Measurements from ENCODE around the gene RPL37A.

RPL37A gene

DNA sequence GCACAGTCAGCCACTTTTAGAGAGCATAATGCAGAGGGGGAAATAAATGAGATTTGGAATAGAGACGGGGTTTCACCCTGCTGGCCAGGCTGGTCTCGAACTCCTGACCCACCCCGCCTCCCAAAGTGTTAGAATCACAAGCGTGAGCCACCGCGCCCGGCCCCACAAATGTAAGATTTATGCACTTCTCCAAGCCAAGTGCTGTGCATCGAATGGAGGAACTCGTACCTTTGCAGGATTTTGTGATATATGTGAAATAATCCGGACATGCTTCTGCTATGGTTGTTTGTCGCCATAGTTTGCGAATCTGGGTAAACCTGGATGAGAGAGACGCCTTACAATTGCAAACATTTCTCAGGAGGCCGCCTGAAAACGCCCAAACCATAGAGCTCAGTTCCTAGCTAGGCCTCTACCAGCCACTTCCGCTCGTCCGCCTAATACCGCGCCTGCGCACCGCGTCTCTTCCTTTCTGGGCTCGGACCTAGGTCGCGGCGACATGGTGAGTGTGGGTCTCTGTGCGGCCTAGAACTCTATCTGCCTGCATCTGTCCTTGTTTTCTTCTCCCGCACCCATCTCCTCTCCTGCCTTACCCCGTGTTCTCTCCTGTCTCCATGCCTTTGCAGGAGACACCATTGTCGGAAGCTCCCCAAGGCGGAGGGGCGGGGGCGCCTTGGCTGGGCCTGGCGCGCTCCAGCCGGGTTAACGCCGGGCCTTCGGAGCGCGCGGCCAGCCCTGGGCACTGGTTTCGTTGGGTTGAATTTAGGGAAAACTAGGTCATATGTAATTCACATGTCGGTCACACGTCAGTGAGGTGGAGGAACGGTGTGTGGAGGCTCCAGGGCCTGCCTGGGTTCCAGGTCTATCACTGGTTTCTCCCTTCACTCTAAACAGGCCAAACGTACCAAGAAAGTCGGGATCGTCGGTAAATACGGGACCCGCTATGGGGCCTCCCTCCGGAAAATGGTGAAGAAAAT, at the start of gene RPL37A:
Gene RPL37A, plus strand, starts transcription at position 466 of the 974 bp plus-strand sequence. Its CDS starts 31 bp downstream, at position 497.
- DNase-seq (ENCODE audit: low read depth in 2 of 2): peak; percentile 92 to 93

DNA sequence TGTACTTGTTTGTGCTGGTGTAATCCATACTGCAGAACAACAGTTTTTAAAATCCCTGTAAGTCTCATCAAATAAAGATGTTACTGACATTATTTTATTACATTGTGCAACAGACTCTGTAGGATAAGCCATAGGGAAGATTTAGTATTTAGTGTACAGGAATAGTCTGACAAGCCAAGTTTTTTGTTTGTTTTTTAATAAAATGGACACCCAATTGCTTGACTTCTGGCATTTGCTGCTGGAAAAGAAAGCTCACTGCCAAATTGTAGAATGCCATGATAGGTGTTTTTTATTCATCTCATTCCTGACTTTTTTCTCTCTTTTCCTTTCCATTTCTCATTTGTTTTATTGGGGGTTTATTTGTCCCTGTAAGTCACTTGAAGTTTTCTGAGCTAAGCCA, 48.3 kb upstream of the RPL37A start:
- DNase-seq (ENCODE audit: low read depth in 2 of 2): no peak

DNA sequence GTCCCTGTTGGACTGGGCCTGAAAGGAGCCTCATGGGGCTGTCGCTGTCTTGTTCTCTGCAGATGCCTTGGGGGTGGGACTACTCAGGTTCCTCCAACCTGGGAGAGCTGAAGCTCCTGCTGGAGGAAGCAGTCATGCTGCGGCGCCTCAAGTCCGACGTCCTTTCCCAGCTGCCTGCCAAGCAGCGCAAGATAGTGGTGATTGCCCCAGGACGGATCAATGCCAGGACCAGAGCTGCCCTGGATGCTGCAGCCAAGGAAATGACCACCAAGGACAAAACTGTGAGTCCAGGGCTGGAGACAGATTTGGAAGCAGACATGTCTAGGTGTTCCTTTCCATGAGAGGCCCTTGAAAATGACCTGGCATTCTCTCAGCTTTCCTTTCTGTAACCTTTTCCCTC, 47.9 kb upstream of the RPL37A start:
- no peak for DNase-seq (ENCODE audit: low read depth in 2 of 2)

DNA sequence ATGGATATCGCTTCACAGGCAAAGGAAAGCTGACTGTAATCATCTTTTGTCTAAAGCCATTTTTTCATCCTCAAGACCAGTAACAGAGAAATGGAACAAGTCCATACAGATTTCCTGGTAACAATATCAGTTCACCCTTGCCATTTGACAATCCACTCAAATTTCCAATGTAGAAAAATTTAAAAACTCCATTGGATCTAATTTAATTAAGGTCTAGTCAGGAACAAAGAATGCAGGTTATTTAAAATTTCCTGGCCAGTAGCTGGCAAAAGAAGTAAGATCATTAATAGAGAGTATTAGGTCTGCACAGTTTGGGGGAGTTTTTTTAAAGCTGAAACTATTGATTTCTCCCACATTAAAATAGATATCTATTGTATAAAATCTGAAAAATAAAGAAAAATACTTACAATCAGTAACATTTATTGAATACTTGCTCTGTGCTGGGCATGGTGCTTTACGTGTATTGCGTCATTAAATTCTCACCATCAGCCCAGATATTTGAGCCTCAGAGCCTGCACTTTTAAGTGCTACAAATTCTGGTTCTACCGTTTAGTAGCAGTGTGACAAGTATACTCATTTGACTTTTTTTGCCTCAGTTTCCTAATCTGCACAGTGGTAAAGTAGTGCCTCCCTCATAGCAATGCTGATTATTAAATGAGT, 44.6 kb upstream of the RPL37A start:
- DNase-seq (ENCODE audit: low read depth in 2 of 2): no peak

DNA sequence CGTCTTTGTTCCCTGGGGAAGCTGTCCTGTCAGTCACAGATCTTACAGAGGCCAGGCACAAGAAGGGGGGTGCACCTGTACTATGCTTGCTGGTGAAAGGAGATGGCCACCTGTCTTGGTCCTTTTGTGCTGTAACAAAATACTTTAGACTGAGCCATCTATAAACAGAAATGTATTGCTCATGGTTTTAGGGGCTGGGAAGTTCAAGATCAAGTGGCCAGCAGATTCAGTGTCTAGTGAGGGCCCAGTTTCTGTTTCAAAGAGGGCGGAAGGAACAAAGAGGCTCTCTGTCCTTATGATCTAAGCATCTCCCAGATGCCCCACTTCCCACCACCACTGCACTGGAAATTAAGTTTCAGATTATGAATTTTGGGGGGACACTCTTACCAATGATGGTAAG, 35.5 kb upstream of the RPL37A start:
- DNase-seq (ENCODE audit: low read depth in 2 of 2): no peak

DNA sequence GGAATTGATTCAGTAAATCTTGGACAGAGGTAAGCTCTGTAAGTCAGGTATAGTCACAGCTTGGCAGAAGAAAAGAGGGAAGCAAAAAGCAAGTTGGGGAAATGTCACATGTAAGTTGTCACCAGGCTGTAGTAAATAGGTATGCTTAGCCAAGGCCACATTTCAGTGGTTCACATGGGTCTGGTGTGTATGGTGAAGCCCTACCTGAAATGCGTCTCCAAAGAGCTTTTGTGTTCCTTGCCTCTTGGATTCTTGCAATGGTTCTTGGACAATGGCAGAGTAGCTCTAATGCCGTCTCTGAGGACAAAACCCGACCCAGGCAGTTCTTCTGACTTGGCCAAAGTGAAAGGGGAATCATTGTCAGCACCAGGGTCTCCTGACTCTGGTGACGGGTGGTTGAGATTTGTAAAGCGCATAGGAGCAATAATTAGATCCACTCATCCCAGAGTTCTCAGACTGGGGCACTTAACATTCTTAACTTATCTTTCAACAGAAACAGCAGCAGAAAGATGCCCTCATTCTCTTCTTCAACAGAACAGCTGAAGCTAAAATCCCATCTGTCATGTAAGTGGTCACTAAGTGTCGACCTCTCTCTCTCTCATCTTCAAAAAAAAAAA, 34.4 kb upstream of the RPL37A start:
- DNase-seq (ENCODE audit: low read depth in 2 of 2): no peak

DNA sequence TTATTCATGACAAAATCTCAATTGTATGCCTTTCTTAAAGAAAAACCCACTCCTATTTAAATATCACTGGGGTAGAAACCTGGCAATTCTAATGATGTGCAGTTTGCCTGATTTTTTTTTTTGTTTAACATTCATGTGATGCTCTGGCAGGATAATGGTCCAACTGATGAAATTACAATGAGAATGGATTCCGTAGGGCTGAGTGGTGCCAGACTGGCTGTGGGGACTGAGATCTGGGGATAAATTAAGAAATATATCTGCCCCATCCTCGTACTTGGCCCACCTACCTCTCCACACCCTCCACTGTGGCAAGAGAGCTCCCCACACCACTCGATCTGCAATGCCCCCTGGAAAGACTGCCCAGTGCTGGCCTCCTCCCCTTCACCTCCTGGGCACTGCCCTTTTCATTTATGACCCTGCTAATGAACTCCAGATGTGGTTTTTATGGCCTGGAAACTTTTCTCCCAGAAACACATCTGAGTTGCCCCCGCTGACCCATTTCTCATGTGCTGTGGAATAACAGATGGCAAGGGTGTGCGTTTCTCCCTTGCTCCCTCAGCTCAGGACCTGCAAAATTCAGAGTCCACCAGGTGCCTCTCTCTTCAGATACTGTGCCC, 33.0 kb upstream of the RPL37A start:
- DNase-seq (ENCODE audit: low read depth in 2 of 2): no peak

DNA sequence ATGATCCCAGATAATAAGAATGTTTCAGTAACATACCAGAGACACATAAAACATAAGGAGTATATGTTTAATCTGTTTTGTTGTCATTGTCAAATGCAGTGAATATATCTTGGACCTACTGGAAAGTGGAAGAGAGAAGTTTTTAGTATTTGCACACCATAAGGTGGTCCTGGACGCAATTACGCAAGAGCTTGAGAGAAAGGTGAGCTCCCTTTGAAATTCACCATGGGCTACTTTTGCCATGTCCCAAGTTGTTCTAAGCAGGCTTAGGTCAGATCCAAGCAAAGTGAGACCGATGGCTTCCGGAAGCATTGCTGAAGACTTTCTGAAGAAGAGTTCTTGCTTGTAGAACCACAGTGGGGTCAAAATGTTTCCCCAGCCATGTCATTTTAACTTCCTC, 30.8 kb upstream of the RPL37A start:
- DNase-seq (ENCODE audit: low read depth in 2 of 2): no peak

DNA sequence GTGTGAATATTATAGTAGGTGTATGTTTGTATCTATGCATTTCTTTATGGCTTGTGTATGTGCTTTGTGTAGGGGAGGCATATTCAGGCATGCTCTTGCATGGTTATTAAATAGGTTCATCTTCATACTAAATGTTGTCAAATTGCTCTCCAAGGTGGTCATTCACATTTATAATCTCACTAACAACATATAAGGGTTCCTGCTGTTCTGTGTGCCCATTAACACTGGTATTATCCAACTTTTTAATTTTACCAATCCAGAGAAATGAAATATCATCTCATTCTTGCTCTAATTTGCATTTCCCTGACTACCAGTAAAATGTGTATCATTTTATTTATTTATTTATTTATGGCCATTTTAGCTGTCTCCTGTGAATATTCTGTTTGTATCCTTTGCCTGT, 29.0 kb upstream of the RPL37A start:
- DNase-seq (ENCODE audit: low read depth in 2 of 2): no peak

DNA sequence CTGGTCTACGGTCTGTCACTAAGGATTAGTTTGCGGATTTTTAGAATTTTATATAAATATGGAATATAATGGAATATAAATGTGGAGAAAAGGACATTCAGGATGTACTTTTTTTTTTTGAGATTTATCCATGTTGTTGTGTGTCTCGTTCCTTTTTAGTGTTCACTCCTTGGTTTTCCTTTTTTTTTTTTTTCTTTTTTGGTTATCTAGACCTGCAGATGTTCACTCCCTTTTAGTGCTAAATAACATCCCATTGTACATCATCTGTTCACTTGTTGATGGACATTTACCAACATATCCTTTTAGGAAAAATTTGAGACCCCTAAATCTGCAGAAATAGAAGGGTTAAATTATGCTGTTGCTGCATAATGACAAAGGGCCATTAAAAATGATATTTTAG, 25.5 kb upstream of the RPL37A start:
- DNase-seq (ENCODE audit: low read depth in 2 of 2): no peak

DNA sequence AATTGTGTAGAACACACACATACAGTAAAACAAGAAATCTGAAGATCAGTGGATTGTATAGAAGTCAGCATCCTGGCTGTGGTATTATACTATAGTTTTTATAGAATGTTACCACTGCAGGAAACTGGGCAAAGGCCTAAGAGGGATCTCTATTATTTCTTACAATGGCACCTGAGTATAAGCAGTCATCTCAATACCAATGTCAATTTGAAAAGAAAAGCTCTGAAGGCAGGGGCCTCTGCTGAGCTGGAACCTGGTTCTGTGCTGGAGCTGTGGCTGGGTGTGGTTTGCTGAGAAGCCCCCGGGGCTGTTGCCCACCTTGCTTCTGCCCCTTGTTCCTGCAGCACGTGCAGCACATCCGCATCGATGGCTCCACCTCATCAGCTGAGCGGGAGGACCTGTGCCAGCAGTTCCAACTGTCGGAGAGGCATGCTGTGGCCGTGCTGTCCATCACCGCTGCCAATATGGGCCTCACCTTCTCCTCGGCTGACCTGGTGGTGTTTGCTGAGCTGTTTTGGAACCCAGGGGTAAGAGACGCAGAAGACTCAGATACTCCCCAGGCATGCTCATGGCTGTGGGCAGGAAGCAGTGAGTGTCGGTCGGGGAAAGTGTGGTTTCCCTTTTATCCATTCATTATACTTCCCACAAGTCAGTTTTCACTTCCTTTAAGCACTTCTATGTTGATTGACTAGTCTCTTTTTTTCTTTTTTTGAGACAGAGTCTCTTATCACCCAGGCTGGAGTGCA, 23.5 kb upstream of the RPL37A start:
- no peak for DNase-seq (ENCODE audit: low read depth in 2 of 2)

DNA sequence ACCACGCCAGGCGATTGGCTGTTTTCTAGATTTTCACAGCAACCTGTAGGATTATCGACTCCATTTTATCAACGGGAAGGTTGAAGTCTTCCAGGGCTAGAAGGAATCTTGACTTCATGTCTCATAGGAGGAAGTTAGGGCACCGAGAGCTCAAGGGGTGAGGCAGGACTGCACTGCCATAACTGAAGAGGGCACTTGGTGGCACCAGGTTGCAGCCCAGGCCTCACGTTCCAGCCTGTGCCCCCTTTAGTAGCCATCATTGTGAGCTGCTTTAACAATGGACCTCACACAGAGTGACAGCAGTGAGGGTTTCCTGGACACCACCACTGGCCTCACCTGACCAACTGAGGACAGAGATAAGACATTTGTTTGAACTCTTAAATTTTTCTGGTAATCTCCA, 22.9 kb upstream of the RPL37A start:
- no peak for DNase-seq (ENCODE audit: low read depth in 2 of 2)

DNA sequence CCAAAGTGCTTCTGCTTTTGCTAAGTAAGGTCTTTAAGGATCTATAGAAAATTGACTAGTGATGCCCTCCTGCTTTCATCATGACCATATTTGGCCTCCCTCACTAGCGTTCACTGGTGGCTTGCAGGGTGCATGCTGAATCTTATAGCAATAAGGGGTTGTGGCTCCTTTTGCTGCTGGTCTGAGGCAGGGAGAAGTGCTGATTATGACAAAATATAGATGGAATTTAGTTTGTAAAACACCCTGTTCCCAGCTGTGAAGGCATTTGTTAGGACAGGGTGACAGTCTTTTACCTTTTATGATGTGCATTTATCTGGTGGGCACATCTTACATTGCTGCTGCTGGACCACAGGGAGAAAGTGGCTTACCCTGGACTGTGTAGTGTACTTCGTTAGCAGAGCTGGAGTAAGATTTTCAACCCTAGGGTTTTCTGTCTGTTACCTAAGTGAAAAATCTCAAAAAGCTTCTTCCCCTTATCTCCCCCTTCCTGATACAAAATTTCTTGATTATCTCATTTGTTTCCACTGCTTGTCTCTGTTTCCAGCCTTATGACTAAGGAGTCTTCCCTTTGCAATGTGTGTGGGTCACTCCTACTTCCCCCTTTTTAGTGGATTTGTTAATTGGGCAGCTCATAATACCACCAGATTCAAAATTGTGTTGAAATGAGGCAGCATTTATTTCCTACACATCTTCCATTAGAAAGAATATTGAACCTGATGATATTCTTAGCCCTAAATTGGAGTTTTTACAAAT, 21.2 kb upstream of the RPL37A start:
- no peak for DNase-seq (ENCODE audit: low read depth in 2 of 2)

DNA sequence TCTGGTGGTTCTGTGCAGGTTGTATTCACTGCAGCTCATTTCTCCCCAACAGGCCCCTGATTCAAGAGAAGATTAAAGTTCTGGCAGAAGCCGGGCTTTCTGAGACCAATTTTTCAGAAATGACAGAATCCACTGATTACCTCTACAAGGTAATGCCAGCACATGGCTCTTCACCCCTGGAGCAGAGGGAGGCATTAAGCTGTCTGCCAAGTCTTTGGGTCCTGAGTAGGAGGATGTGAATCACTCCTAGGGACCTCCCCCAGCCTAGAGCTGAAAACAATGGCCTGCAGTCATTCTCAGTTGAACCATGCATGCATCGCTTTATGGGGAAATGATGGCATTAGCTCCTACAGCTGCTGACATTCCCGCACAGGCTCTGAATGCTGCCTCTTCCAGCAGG, 20.5 kb upstream of the RPL37A start:
- DNase-seq (ENCODE audit: low read depth in 2 of 2): no peak

DNA sequence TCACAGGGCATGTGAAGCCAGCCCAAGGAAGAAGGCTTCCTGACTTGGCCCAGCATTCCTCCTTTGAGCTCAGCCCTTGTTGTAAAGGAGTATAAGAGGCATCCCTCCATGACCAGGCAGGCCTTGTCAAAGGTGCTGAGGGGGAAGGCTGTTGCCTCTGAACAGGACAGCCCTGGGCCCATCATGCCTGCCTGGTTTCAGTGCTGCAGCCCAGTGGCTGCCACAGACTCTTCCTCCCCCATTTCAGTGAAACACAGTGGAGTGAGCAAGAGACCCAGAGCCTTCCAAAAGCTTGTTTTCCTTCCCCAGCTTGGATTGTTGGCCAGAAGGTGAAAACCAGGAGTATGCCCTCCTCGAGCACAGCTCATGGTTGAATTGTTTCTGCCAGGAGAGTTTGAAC, 19.9 kb upstream of the RPL37A start:
- no peak for DNase-seq (ENCODE audit: low read depth in 2 of 2)

DNA sequence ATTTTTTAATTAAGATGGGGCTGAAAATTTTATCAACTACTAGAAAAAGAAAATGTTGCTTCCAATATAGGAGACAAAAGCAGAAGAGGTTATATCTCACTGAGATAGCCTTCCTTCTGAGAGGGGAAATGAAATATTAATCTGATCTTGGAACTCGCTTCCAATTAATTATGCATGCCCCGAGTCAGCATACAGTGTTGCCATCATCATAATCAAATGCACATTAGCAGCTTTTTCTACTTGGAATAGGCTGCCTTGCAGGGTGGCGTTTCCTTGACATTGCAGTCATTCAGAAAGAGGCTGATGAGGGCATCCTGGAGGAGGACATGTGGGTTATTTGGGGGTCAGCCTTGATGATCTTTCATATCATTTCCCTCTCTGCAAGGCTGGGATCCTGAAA, 18.4 kb upstream of the RPL37A start:
- DNase-seq (ENCODE audit: low read depth in 2 of 2): no peak

DNA sequence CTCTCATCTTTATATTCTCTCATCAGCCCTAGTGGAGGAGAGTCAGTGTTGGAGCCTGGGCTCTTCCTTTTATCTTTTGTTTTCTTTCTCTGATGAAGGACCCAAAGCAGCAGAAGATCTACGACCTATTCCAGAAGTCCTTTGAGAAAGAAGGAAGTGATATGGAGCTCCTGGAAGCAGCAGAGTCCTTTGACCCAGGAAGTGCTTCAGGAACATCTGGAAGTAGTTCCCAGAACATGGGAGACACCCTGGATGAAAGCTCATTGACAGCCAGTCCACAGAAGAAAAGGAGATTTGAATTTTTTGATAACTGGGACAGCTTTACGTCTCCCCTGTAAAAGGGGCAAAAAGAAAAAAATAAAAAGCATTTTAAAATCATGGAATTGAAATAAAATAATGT, 16.0 kb upstream of the RPL37A start:
- DNase-seq (ENCODE audit: low read depth in 2 of 2): no peak

DNA sequence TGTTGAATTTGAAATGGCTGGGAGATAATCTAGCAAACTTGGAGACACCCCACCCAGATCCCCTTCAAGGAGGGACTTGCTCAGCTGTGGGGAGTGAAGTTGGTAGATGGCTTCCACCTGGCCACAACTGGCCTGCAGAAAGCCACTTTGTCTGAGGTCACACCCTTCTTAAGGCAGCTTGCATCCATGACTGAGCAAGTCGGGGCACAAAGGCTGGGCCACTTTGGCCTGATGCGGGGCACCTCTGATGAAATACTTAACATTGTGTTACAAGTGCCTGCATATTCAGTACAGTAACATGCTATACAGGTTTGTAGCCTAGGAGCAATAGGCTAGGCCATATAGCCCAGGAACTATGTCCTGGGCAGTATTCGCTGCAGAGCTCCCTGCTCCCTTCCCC, 13.4 kb upstream of the RPL37A start:
- DNase-seq (ENCODE audit: low read depth in 2 of 2): no peak

DNA sequence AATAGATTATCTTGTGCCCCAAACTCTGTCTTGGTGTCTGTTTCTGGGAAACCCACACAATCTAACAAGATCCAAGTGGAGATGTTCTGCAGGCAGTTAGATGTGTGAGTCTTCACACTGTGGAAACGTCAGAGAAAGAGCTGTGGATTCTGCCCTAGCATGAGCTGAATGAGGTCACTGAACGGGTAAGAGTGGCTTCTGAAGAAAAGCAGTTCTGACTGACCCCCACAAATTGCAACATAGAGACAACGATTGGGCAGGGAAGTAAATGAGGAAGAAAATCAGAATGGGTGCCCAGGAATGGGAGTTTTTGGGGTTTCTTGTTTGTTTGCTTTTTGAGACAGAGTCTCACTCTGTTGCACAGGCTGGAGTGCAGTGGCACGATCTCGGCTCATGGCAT, 12.9 kb upstream of the RPL37A start:
- DNase-seq (ENCODE audit: low read depth in 2 of 2): no peak

DNA sequence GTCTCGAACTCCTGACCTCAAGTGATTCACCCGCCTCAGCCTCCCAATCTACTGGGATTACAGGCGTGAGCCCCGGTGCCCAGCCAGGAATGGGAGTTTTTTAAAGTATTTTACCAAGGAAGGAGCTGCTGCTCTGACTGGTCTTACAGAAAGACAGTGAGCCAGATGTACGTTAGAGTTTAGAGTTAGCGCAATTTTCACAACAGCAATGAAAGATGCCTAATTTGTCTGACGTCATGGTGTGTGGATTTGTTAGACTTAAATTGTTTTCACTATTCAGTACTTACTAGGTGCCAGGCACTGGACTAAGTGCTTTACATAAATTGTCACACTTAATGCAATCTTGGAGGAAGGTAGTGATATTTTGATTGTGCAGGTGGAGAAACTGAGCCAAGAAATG, 12.4 kb upstream of the RPL37A start:
- DNase-seq (ENCODE audit: low read depth in 2 of 2): no peak

DNA sequence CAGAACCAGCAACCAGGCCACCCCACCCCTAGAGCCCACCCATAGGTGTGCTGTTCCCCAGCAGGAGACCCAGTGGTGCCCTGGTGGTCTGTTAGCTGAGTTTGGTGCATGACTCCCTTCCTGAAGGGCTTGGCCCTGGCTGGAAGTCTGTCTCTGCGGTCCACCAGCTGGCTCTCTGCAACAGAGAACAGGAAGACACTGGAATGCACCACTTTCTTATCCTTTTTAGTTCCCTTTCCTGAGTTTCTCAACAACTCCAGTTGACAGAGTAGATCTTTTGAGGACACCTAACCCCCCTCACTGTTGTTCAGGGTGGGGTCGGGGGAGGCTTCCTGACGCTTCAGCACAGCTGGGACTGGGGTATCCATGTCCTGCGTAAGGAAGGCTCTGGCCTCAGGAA, 11.9 kb upstream of the RPL37A start:
- no peak for DNase-seq (ENCODE audit: low read depth in 2 of 2)
